ENCODE results near the gene SLC16A10. TPM values are rescaled to one million over a fixed set of nuclear protein-coding genes. Genes with fewer than 3 reads are reported as not detected.

Gene SLC16A10
- total and polyA plus RNA-seq, 7 experiments from 2014 or later = 1.6 to 27.7 (median 16.7) TPM

- ChIA-PET POLR2A (interaction anchor here (0.7 kb wide), 1 partner anchor 18 kb away, joined by 3 read pairs; no protein-coding TSS in a partner anchor), CTCF (interaction anchor here (0.6 to 1.4 kb wide), 3 partner anchors 77 to 115 kb away, joined by 3 to 5 read pairs (median 3); no protein-coding TSS in a partner anchor)
- Mint-ChIP-seq H3K9me3 (no peaks in the 10 kb centered on the region), H3K36me3 (peaks cover 0 to 23% (median 13%) of the 10 kb centered on the region in 5 donors), H3K27me3 (no peaks in the 10 kb centered on the region), H3K27ac (peak overlapping the region in 2 of 9 donors; percentile 12 to 51), H3K4me1 (peaks cover 10 to 43% (median 26%) of the 10 kb centered on the region in 7 donors), H3K4me3 (peak overlapping the region in 4 of 10 donors; percentile 51 to 71 (median 53))
- intact Hi-C loops (cut with micrococcal nuclease) = loop anchor here in 1 of 2 donors (1.0 to 5.0 kb wide), 4 partner anchors 36 to 116 kb away; no protein-coding TSS in a partner anchor
- Histone ChIP-seq H3K27me3 (ENCODE audit: control insufficient read depth in 2 of 2, insufficient read depth in 2 of 2, low read length in 2 of 2) (no peaks in the 10 kb centered on the region), H3K4me3 (ENCODE audit: low read length) (no peak overlapping the region), H3K4me1 (ENCODE audit: control insufficient read depth in 2 of 2, insufficient read depth in 2 of 2, low read length in 2 of 2) (peaks cover 0 to 20% of the 10 kb centered on the region in 2 donors), H3K36me3 (ENCODE audit: control insufficient read depth in 2 of 3, insufficient read depth in 3 of 3, low read length in 3 of 3) (no peaks in the 10 kb centered on the region), H3K9me3 (ENCODE audit: control insufficient read depth in 2 of 3, low read length in 3 of 3) (no peaks in the 10 kb centered on the region), H3K27ac (ENCODE audit: low read depth, low read length) (no peak overlapping the region)
- ATAC-seq (no peak), DNase-seq (peak in 2 of 9 donors; percentile 4 to 15)
These were observed 86.0 kb downstream of the SLC16A10 start for GRCh38 chr6:111173341-111173740.

- no peaks in the 10 kb centered on the region for H3K27me3 Mint-ChIP-seq
- Histone ChIP-seq H3K4me1 (ENCODE audit: control insufficient read depth in 2 of 2, insufficient read depth in 2 of 2, low read length in 2 of 2) (peaks cover 0 to 20% of the 10 kb centered on the region in 2 donors), H3K27me3 (ENCODE audit: control insufficient read depth in 2 of 2, insufficient read depth in 2 of 2, low read length in 2 of 2) (no peaks in the 10 kb centered on the region), H3K9me3 (ENCODE audit: control insufficient read depth in 2 of 3, low read length in 3 of 3) (no peaks in the 10 kb centered on the region), H3K36me3 (ENCODE audit: control insufficient read depth in 2 of 3, insufficient read depth in 3 of 3, low read length in 3 of 3) (peaks cover 0 to 3% (median 0%) of the 10 kb centered on the region in 3 experiments), H3K4me3 (ENCODE audit: low read length) (no peak overlapping the region), H3K27ac (ENCODE audit: low read depth, low read length) (no peak overlapping the region)
- H3K27ac Mint-ChIP-seq = peak overlapping the region in 3 of 9 donors; percentile 41 to 65 (median 56)
- no peaks in the 10 kb centered on the region for H3K9me3 Mint-ChIP-seq
- intact Hi-C loops (cut with micrococcal nuclease) = loop anchor here in 1 of 2 donors (1.0 to 5.0 kb wide), 4 partner anchors 37 to 117 kb away; no protein-coding TSS in a partner anchor
- no peak for ATAC-seq
- H3K4me3 Mint-ChIP-seq = peak overlapping the region in 7 of 10 donors; percentile 34 to 71 (median 53)
- H3K4me1 Mint-ChIP-seq = peaks cover 10 to 41% (median 26%) of the 10 kb centered on the region in 7 donors
- H3K36me3 Mint-ChIP-seq = peaks cover 0 to 25% (median 15%) of the 10 kb centered on the region in 5 donors
- peak in 5 of 9 donors; percentile 6 to 22 (median 10) for DNase-seq
- ChIA-PET POLR2A (interaction anchor here (1.4 kb wide), 1 partner anchor 59 kb away, joined by 3 read pairs; no protein-coding TSS in a partner anchor), CTCF (interaction anchor here (0.6 to 1.4 kb wide), 2 partner anchors 114 to 116 kb away, joined by 3 to 5 read pairs; no protein-coding TSS in a partner anchor)
These were observed 86.6 kb downstream of the SLC16A10 start for GRCh38 chr6:111173946-111174345.

GRCh38 chr6:111175109-111175508 is 87.8 kb downstream of the SLC16A10 start:
- Histone ChIP-seq H3K4me1 (ENCODE audit: control insufficient read depth in 2 of 2, insufficient read depth in 2 of 2, low read length in 2 of 2) (peaks cover 0 to 20% of the 10 kb centered on the region in 2 donors), H3K36me3 (ENCODE audit: control insufficient read depth in 2 of 3, insufficient read depth in 3 of 3, low read length in 3 of 3) (peaks cover 0 to 3% (median 0%) of the 10 kb centered on the region in 3 experiments), H3K27ac (ENCODE audit: low read depth, low read length) (no peak overlapping the region), H3K27me3 (ENCODE audit: control insufficient read depth in 2 of 2, insufficient read depth in 2 of 2, low read length in 2 of 2) (no peaks in the 10 kb centered on the region), H3K9me3 (ENCODE audit: control insufficient read depth in 2 of 3, low read length in 3 of 3) (no peaks in the 10 kb centered on the region), H3K4me3 (ENCODE audit: low read length) (no peak overlapping the region)
- CTCF ChIA-PET = no interaction called here
- POLR2A ChIA-PET = interaction anchor here (1.4 kb wide), 1 partner anchor 60 kb away, joined by 3 read pairs; no protein-coding TSS in a partner anchor
- DNase-seq (no peak), ATAC-seq (no peak)
- Mint-ChIP-seq H3K36me3 (peaks cover 0 to 35% (median 25%) of the 10 kb centered on the region in 5 donors), H3K4me3 (peak overlapping the region in 2 of 10 donors; percentile 54 to 56), H3K27me3 (no peaks in the 10 kb centered on the region), H3K4me1 (peaks cover 10 to 43% (median 26%) of the 10 kb centered on the region in 7 donors), H3K9me3 (no peaks in the 10 kb centered on the region), H3K27ac (no peak overlapping the region)
- intact Hi-C loops (cut with micrococcal nuclease) = no loop called here

- H3K9me3 Mint-ChIP-seq = no peaks in the 10 kb centered on the region
- intact Hi-C loops (cut with micrococcal nuclease) = no loop called here
These were observed 88.9 kb downstream of the SLC16A10 start for GRCh38 chr6:111176038-111176759.

GRCh38 chr6:111176760-111177099 is 89.4 kb downstream of the SLC16A10 start:
- Mint-ChIP-seq H3K4me3 (no peak overlapping the region), H3K36me3 (peaks cover 0 to 35% (median 26%) of the 10 kb centered on the region in 5 donors)
- POLR2A ChIA-PET = no interaction called here

More at GRCh38 chr6:111176038-111176759, 88.9 kb downstream of the SLC16A10 start:
- Mint-ChIP-seq H3K36me3 (peaks cover 0 to 32% (median 26%) of the 10 kb centered on the region in 5 donors), H3K27me3 (no peaks in the 10 kb centered on the region), H3K27ac (no peak overlapping the region), H3K4me1 (peaks cover 10 to 39% (median 26%) of the 10 kb centered on the region in 7 donors), H3K4me3 (no peak overlapping the region)
- ChIA-PET POLR2A (no interaction called here), CTCF (no interaction called here)
- Histone ChIP-seq H3K27me3 (ENCODE audit: control insufficient read depth in 2 of 2, insufficient read depth in 2 of 2, low read length in 2 of 2) (no peaks in the 10 kb centered on the region), H3K36me3 (ENCODE audit: control insufficient read depth in 2 of 3, insufficient read depth in 3 of 3, low read length in 3 of 3) (peaks cover 0 to 3% (median 0%) of the 10 kb centered on the region in 3 experiments), H3K4me1 (ENCODE audit: control insufficient read depth in 2 of 2, insufficient read depth in 2 of 2, low read length in 2 of 2) (peaks cover 0 to 20% of the 10 kb centered on the region in 2 donors), H3K4me3 (ENCODE audit: low read length) (no peak overlapping the region), H3K27ac (ENCODE audit: low read depth, low read length) (no peak overlapping the region), H3K9me3 (ENCODE audit: control insufficient read depth in 2 of 3, low read length in 3 of 3) (no peaks in the 10 kb centered on the region)
- ATAC-seq (no peak), DNase-seq (no peak)

GRCh38 chr6:111177131-111177530 is 89.8 kb downstream of the SLC16A10 start:
- POLR2A ChIA-PET = no interaction called here
- intact Hi-C loops (cut with micrococcal nuclease) = no loop called here

More at GRCh38 chr6:111176760-111177099, 89.4 kb downstream of the SLC16A10 start:
- H3K4me3 ChIP-seq (ENCODE audit: low read length) = no peak overlapping the region
- no peaks in the 10 kb centered on the region for H3K27me3 Mint-ChIP-seq
- H3K9me3 Mint-ChIP-seq = no peaks in the 10 kb centered on the region
- no peak overlapping the region for H3K27ac ChIP-seq (ENCODE audit: low read depth, low read length)
- intact Hi-C loops (cut with micrococcal nuclease) = no loop called here
- no peak overlapping the region for H3K27ac Mint-ChIP-seq
- CTCF ChIA-PET = no interaction called here
- no peak for ATAC-seq
- peaks cover 0 to 20% of the 10 kb centered on the region in 2 donors for H3K4me1 ChIP-seq (ENCODE audit: control insufficient read depth in 2 of 2, insufficient read depth in 2 of 2, low read length in 2 of 2)
- H3K27me3 ChIP-seq (ENCODE audit: control insufficient read depth in 2 of 2, insufficient read depth in 2 of 2, low read length in 2 of 2) = no peaks in the 10 kb centered on the region
- H3K36me3 ChIP-seq (ENCODE audit: control insufficient read depth in 2 of 3, insufficient read depth in 3 of 3, low read length in 3 of 3) = peaks cover 0 to 3% (median 0%) of the 10 kb centered on the region in 3 experiments
- peaks cover 10 to 38% (median 24%) of the 10 kb centered on the region in 7 donors for H3K4me1 Mint-ChIP-seq
- no peaks in the 10 kb centered on the region for H3K9me3 ChIP-seq (ENCODE audit: control insufficient read depth in 2 of 3, low read length in 3 of 3)
- no peak for DNase-seq

More at GRCh38 chr6:111177131-111177530, 89.8 kb downstream of the SLC16A10 start:
- Histone ChIP-seq H3K4me1 (ENCODE audit: control insufficient read depth in 2 of 2, insufficient read depth in 2 of 2, low read length in 2 of 2) (peaks cover 0 to 20% of the 10 kb centered on the region in 2 donors), H3K4me3 (ENCODE audit: low read length) (no peak overlapping the region), H3K27ac (ENCODE audit: low read depth, low read length) (no peak overlapping the region), H3K9me3 (ENCODE audit: control insufficient read depth in 2 of 3, low read length in 3 of 3) (no peaks in the 10 kb centered on the region), H3K27me3 (ENCODE audit: control insufficient read depth in 2 of 2, insufficient read depth in 2 of 2, low read length in 2 of 2) (no peaks in the 10 kb centered on the region), H3K36me3 (ENCODE audit: control insufficient read depth in 2 of 3, insufficient read depth in 3 of 3, low read length in 3 of 3) (peaks cover 0 to 3% (median 0%) of the 10 kb centered on the region in 3 experiments)
- Mint-ChIP-seq H3K4me1 (peaks cover 10 to 38% (median 22%) of the 10 kb centered on the region in 7 donors), H3K36me3 (peaks cover 0 to 35% (median 27%) of the 10 kb centered on the region in 5 donors), H3K4me3 (no peak overlapping the region), H3K9me3 (no peaks in the 10 kb centered on the region), H3K27me3 (no peaks in the 10 kb centered on the region), H3K27ac (no peak overlapping the region)
- ATAC-seq (no peak), DNase-seq (no peak)
- CTCF ChIA-PET = no interaction called here

Data from naive thymus-derived CD4-positive, alpha-beta T cell (primary cell).